Uterus (tissue), 4 donors: ENCODE measurements around the gene TMEM207. TPM values are rescaled to one million over a fixed set of nuclear protein-coding genes. Genes with fewer than 3 reads are reported as not detected.

ENCODE experiments used
- DNase-seq, 2 donors: peaks; one replicate each; pipeline ENCODE4 v3.0.0-alpha.2; 2019 to 2020
- H3K27ac ChIP-seq, 2 donors: fragments of 200-600 bp; sonication (generic); 1 replicate in 1 of 2; 2 replicates in 1 of 2; pipeline ENCODE4 v1.5.1; 2016 to 2018
- H3K27me3 ChIP-seq, 2 donors: fragments of 200-600 bp; sonication (generic); one replicate each; pipeline ENCODE4 v1.5.1; 2018 to 2019; ENCODE audit warnings: control low read depth in 1 of 2
- H3K36me3 ChIP-seq, 2 donors: fragments of 200-600 bp; sonication (generic); one replicate each; pipeline ENCODE4 v1.5.1; 2019; ENCODE audit warnings: control low read depth in 1 of 2
- H3K4me1 ChIP-seq, 2 donors: fragments of 200-600 bp; sonication (generic); one replicate each; pipeline ENCODE4 v1.5.1; 2018 to 2019; ENCODE audit warnings: control low read depth in 1 of 2
- H3K4me3 ChIP-seq, 2 donors: fragments of 200-600 bp; sonication (generic); 1 replicate in 1 of 2; 2 replicates in 1 of 2; pipeline ENCODE4 v1.5.1; 2018 to 2019; ENCODE audit warnings: mild to moderate bottlenecking in 1 of 2
- H3K9me3 ChIP-seq, 2 donors: fragments of 200-600 bp; sonication (generic); one replicate each; pipeline ENCODE4 v1.5.1; 2019; ENCODE audit warnings: control low read depth in 1 of 2
- CTCF ChIP-seq, 4 experiments: fragments of 200-600 bp in 2 of 4; fragments of 450-650 bp in 2 of 4; sonication (generic) in 2 of 4; IDR thresholded peaks; one replicate each; pipeline ENCODE4 v1.5.1; 2016 to 2019; ENCODE audit warnings: antibody characterized with exemption in 4 of 4, mild to moderate bottlenecking in 2 of 4, moderate library complexity in 1 of 4
- POLR2A ChIP-seq, 2 donors: fragments of 450-650 bp; IDR thresholded peaks; one replicate each; pipeline ENCODE4 v1.6.1; 2016; ENCODE audit warnings: antibody characterized with exemption in 2 of 2, mild to moderate bottlenecking in 1 of 2, moderate library complexity in 1 of 2
- intact Hi-C: fragments of 100-400 bp; cut with DNase I; formaldehyde crosslinking; loops from one replicate; pipeline ENCODE4 v1.15.1; 2023; ENCODE audit warnings: low total_unique reads
- total RNA-seq, 4 donors: library from RNA; depleted of rRNA in 3 of 4; stranded (reverse); fragments of >200 nt in 3 of 4; gene quantifications; one replicate each; pipeline versions ENCODE4 v1.1.0 to v1.2.4, GENCODE V29; 2014 to 2023
- donor health status: DM: yes; HTN: yes; CAD: no.

Gene TMEM207
- total RNA-seq, 4 donors from 2014 or later = not detected

- Histone ChIP-seq H3K36me3 (no peaks in the 10 kb centered on the region), H3K27me3 (no peaks in the 10 kb centered on the region), H3K4me3 (no peak overlapping the region), H3K27ac (no peak overlapping the region), H3K9me3 (no peaks in the 10 kb centered on the region), H3K4me1 (no peaks in the 10 kb centered on the region)
- TF ChIP-seq CTCF (IDR thresholded peaks at IDR 0.05) (no peak), POLR2A (IDR thresholded peaks at IDR 0.05) (no peak)
- intact Hi-C loops = no loop called here
- DNase-seq = no peak
Observed at GRCh38 chr3:190436331-190436730, 13.4 kb downstream of the TMEM207 start.

GRCh38 chr3:190435618-190436017 lies 14.1 kb downstream of the TMEM207 start:
- no peaks in the 10 kb centered on the region for H3K36me3 ChIP-seq
- no peak overlapping the region for H3K4me3 ChIP-seq
- intact Hi-C loops = no loop called here
- no peaks in the 10 kb centered on the region for H3K27me3 ChIP-seq
- TF ChIP-seq POLR2A (IDR thresholded peaks at IDR 0.05) (no peak), CTCF (IDR thresholded peaks at IDR 0.05) (no peak)
- no peaks in the 10 kb centered on the region for H3K9me3 ChIP-seq
- no peaks in the 10 kb centered on the region for H3K4me1 ChIP-seq
- no peak for DNase-seq
- H3K27ac ChIP-seq = no peak overlapping the region

- Histone ChIP-seq H3K27me3 (no peaks in the 10 kb centered on the region), H3K27ac (no peak overlapping the region), H3K4me3 (no peak overlapping the region), H3K36me3 (no peaks in the 10 kb centered on the region), H3K4me1 (no peaks in the 10 kb centered on the region), H3K9me3 (no peaks in the 10 kb centered on the region)
- no peak for TF ChIP-seq CTCF (IDR thresholded peaks at IDR 0.05)
- no peak for TF ChIP-seq POLR2A (IDR thresholded peaks at IDR 0.05)
- no peak for DNase-seq
- intact Hi-C loops = no loop called here
Observed at GRCh38 chr3:190433626-190434025, 16.1 kb downstream of the TMEM207 start.

- no peak for DNase-seq
- TF ChIP-seq POLR2A (IDR thresholded peaks at IDR 0.05) (no peak), CTCF (IDR thresholded peaks at IDR 0.05) (no peak)
- no peaks in the 10 kb centered on the region for H3K27me3 ChIP-seq
- intact Hi-C loops = no loop called here
- H3K4me1 ChIP-seq = no peaks in the 10 kb centered on the region
- H3K9me3 ChIP-seq = no peaks in the 10 kb centered on the region
- no peak overlapping the region for H3K4me3 ChIP-seq
- H3K27ac ChIP-seq = no peak overlapping the region
- H3K36me3 ChIP-seq = no peaks in the 10 kb centered on the region
Observed at GRCh38 chr3:190432216-190432615, 17.5 kb downstream of the TMEM207 start.

- no peak for DNase-seq
- Histone ChIP-seq H3K9me3 (no peaks in the 10 kb centered on the region), H3K4me3 (no peak overlapping the region), H3K36me3 (no peaks in the 10 kb centered on the region), H3K27ac (no peak overlapping the region), H3K4me1 (no peaks in the 10 kb centered on the region), H3K27me3 (no peaks in the 10 kb centered on the region)
- no peak for TF ChIP-seq CTCF (IDR thresholded peaks at IDR 0.05)
- TF ChIP-seq POLR2A (IDR thresholded peaks at IDR 0.05) = no peak
- intact Hi-C loops = no loop called here
Observed at GRCh38 chr3:190430906-190431305, 18.8 kb downstream of the TMEM207 start.
